IPS DF 6.9 (cell line): ENCODE results near the gene TSC22D4.

ENCODE experiments used
- DNase-seq: peaks from one replicate; pipeline ENCODE4 v3.0.0-alpha.2; 2013; ENCODE audit warnings: low read depth, low spot score
- H3K27ac ChIP-seq: one replicate; pipeline ENCODE4 v1.5.1; 2013; ENCODE audit warnings: low read length, control low read depth
- H3K27me3 ChIP-seq: 2 replicates; pipeline ENCODE4 v1.6.1; 2013; ENCODE audit warnings: mild to moderate bottlenecking, low read length; ENCODE audit not compliant: control insufficient read depth, insufficient read depth
- H3K36me3 ChIP-seq: 2 replicates; pipeline ENCODE4 v1.6.1; 2013; ENCODE audit warnings: low read length; ENCODE audit not compliant: control insufficient read depth, insufficient read depth
- H3K4me1 ChIP-seq: 2 replicates; pipeline ENCODE4 v1.6.1; 2013; ENCODE audit warnings: low read length; ENCODE audit not compliant: control insufficient read depth, insufficient read depth
- H3K4me3 ChIP-seq: 2 replicates; pipeline ENCODE4 v1.5.1; 2013; ENCODE audit warnings: mild to moderate bottlenecking, low read length
- H3K9me3 ChIP-seq: 2 replicates; pipeline ENCODE4 v1.6.1; 2013; ENCODE audit warnings: low read length, inconsistent platforms; ENCODE audit not compliant: control insufficient read depth, insufficient read depth
- WGBS: extraction: QIAGEN DNeasy Blood & Tissue Kit; methylation state at CpG from one replicate; pipeline ENCODE4 v1.1.7; 2013; ENCODE audit warnings: mixed read lengths, missing lambda C conversion rate; ENCODE audit not compliant: insufficient read length, insufficient coverage; 5-methylcytosine and 5-hydroxymethylcytosine counted together

Gene TSC22D4

DNA sequence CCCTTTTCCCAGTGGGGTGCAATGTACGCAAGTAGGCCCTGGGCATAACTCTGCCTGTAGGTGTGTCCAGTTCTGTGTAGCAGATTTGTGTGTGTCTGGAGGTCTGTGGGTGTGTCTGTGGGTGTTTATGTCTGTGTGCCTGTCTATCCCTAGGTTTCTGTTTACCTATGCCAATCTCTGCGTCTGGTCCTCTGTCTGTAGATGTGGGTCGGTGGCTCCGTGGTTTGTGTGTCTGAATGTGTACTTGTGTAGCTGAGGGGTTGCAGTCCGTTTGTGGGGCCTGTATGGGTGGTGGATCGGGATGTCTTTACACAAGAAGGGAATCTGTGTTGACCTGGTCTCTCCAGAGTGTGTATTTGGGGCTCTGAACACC lies 5.6 kb upstream of the TSC22D4 start:
- H3K4me3 ChIP-seq, result no peak overlapping the region
- H3K4me1 ChIP-seq, result peaks cover 6% of the 10 kb centered on the region

DNA sequence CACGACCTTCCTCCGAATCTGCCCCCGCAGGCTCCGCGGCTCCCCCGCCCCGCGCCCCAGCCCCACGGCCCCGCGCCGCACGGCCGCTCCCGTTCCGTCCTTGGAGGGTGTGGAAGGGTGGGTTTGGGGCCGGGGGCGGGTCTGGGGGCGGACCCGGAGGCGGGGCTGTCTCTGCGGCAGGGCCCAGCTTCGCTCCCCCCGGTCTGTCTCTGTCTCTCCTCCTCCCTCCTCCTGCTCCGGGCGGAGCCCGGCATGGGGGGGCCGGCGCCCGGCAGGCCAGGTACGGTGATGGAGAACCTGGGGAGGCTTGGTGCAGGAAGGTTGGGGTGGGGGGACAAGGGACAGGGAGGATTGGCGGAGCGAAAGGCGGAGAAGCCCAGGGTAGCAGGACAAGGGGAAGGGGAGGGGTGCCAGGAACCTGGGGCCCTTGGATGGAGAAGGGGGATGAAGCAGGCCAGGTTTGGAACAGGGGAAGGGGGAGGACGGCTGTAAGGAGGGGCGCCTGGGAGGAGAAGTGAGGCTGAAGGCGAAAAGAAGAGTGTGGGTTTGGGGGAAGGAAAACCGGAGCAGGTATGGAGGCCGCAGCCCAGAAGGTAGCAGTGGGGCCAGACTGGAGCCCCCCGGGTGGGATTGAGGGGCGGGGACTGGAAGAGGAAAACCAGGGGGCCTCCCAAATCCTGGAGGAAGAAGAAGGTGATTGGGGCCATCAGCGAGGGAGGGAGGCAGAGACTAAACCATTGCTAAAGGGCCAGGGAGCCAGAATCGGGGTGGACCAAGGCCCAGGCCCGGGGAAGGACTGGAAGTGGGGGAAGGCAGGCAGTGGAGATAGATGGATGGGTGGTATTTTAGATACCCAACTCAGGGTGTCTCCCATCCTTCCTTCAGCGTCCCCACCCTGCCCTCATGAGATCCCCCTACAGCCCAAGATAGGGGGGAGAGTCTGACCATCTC lies 5.0 kb upstream of the TSC22D4 start, which contains the start of gene NYAP1:
Gene NYAP1 (plus strand): TSS at position 206 of the 951 bp plus-strand sequence. CDS start 1,385 bp downstream, outside the sequence.
- H3K27me3 ChIP-seq, result no peaks in the 10 kb centered on the region
- H3K27ac ChIP-seq, result no peak within 1 kb of the TSS
- DNase-seq, result no peak
- peaks cover 5% of the 10 kb centered on the region for H3K4me1 ChIP-seq
- no CpG with 5 or more reads among the region's 45 CpGs for WGBS
- no peaks in the 10 kb centered on the region for H3K9me3 ChIP-seq
- H3K36me3 ChIP-seq, result peaks cover 3% of the 10 kb centered on the region; the same call in 1 of the 2 replicates
- peak within 1 kb of the TSS; percentile 83 for H3K4me3 ChIP-seq

More for the DNA sequence above, 5.6 kb upstream of the TSC22D4 start:
- no CpG with 5 or more reads among the region's 6 CpGs for WGBS
- Histone ChIP-seq H3K36me3 (peaks cover 6% of the 10 kb centered on the region; the same call in 1 of the 2 replicates), H3K27me3 (no peaks in the 10 kb centered on the region), H3K9me3 (no peaks in the 10 kb centered on the region), H3K27ac (no peak overlapping the region)
- no peak for DNase-seq

DNA sequence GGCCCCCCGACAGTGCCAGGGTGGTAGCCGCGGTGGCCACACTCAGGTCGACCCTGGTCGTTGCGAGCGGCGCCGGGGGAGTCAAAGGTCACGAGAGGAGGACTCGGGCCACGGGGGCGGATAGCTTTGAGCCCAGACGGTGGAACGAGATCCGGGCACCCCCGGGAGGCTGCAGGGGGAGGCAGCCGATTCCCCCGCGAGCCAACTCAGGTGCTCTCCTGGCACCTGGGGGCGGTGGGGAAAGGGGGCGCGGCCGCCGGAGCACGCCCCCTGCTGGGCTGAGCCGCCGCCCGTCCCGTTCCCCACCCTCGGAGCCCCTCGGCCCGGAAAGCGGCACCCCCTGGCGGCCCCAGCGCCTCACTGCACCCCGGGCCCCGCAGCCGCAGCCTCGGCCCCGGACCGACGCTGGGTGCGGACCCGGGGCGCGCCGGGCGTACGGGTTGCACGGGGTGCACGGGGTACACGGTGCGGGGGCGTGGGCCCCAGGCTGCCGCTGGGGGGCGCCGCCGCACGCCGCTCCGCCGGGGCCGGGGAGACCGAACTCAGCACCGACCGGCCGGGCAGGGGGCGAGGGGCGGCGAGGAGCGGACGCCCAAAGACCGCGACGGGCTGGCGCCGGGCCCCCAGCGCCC lies 4.2 kb upstream of the TSC22D4 start:
- H3K9me3 ChIP-seq, result no peaks in the 10 kb centered on the region
- H3K4me1 ChIP-seq, result peaks cover 5% of the 10 kb centered on the region
- peak overlapping the region; percentile 83; the same call in 1 of the 2 replicates for H3K4me3 ChIP-seq
- H3K36me3 ChIP-seq, result no peaks in the 10 kb centered on the region
- no peak for DNase-seq
- H3K27ac ChIP-seq, result no peak overlapping the region
- no CpG with 5 or more reads among the region's 79 CpGs for WGBS
- no peaks in the 10 kb centered on the region for H3K27me3 ChIP-seq

DNA sequence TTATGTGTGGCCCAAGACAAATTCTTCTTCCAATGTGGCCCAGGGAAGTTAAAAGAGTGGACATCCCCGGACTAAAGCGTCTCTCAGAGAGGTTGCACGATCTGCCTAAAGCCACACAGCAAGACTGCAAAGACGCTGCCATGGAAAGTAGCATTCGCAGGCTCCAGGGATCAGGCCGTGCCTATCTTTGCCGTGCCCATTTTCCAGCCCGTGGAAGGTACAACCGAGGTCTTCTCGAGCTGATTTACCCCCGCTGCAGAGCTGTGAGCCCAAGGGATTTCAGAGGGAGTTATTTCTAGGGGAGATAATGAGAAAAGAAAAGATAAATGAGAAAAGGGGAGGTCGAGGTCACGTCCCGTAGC lies 3.7 kb upstream of the TSC22D4 start:
- Histone ChIP-seq H3K27ac (no peak overlapping the region), H3K4me3 (peak overlapping the region; percentile 83; the same call in 1 of the 2 replicates), H3K27me3 (no peaks in the 10 kb centered on the region), H3K9me3 (no peaks in the 10 kb centered on the region), H3K36me3 (no peaks in the 10 kb centered on the region), H3K4me1 (peaks cover 7% of the 10 kb centered on the region)
- WGBS, result no CpG with 5 or more reads among the region's 14 CpGs
- no peak for DNase-seq

DNA sequence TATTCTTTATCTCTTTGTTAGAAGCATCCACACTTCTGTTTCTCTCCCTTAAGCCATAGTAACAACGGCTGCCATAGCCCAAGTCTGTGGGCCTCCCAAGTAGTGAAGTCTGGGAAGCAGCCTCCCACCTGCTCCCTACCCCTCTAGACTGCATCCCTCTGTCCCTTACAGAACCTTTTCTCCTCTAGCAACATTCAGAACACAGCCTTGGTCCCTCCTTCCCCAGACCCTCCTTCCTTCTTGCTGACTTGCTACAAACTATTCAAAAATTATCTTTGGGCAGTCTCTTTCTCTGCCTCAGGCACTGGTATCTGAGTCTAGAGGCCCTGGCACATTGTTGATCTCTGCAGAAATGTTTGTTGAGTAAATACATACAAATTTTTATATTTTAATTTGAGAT lies 2.5 kb upstream of the TSC22D4 start:
- H3K27ac ChIP-seq, result no peak overlapping the region
- no CpG with 5 or more reads among the region's 1 CpG for WGBS
- no peaks in the 10 kb centered on the region for H3K36me3 ChIP-seq
- DNase-seq, result no peak
- H3K4me3 ChIP-seq, result no peak overlapping the region
- no peaks in the 10 kb centered on the region for H3K27me3 ChIP-seq
- H3K9me3 ChIP-seq, result no peaks in the 10 kb centered on the region
- H3K4me1 ChIP-seq, result peaks cover 4% of the 10 kb centered on the region

DNA sequence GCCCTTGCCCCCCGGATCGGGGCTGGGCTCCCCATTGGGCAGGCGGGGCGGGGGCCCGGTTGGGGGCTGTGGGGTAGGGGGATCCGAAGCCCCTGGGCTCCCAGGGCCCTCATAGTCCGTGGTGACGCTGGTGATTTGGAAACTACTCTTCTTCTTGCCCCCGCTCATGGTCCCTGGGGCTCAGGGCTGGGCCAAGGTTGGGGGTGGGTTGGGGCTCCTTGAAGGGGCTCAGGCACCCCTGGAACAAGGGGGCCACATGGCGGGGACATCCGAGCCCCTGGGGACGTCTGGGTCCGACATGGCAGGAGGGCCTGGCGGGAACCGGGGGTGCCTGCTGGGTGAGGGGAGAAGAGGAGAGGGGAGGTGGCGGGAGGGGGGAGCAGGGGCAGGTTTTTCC lies 1.1 kb downstream of the TSC22D4 start:
- Histone ChIP-seq H3K4me3 (peak overlapping the region; percentile 47; the same call in 1 of the 2 replicates), H3K4me1 (peaks cover 3% of the 10 kb centered on the region; the same call in 1 of the 2 replicates), H3K27ac (no peak overlapping the region), H3K9me3 (no peaks in the 10 kb centered on the region), H3K27me3 (no peaks in the 10 kb centered on the region), H3K36me3 (no peaks in the 10 kb centered on the region)
- WGBS, result no CpG with 5 or more reads among the region's 16 CpGs
- no peak for DNase-seq

DNA sequence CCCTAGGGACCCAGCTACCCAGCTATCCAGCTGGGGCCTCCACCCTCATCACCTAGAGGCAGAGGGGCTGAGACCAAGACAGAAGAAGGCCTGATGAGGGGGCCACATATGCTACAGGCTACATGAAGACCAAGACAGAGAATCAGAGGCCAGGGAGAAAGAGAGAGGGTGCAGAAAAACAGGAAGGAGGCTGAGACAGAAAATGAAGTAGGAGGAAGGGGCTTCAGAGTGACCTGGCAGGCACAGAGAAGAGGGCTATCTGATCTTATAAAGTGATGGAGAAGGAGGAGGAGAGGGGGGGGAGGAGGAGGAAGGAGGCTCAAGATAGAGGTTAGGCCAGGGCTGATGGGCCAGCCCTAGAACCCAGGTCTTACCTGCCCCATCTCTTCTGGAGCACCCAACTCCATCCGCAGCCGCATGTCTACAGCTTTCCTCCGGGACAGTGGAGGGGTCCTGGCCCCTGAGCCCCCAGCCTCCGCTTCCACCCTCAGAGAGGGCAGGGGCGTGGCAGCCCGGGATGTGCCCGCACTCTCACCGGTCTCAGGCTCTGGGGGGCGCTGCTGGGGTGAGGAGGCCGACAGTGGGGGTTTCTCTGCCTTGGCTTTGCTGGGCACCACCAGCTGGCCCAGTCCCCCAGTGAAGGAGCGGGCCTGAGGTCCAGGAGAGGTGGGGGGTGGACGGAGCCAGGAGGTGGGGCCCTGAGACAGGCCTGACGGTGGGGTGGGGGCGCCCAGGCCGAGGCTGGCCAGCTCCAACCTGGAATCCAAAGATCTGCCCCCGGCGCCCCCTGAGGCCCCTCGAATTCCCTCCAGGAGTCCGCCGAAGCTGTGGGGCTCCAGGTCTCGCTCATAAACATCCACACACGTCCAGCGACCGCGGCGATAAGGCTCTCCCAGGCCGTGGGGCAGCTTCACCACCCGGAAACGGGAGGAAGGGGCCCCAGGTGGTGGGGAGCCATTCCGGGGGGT lies 1.8 kb downstream of the TSC22D4 start:
- H3K4me1 ChIP-seq, result peaks cover 5% of the 10 kb centered on the region; the same call in 1 of the 2 replicates
- no peaks in the 10 kb centered on the region for H3K27me3 ChIP-seq
- no peaks in the 10 kb centered on the region for H3K9me3 ChIP-seq
- H3K27ac ChIP-seq, result no peak overlapping the region
- no peaks in the 10 kb centered on the region for H3K36me3 ChIP-seq
- no CpG with 5 or more reads among the region's 30 CpGs for WGBS
- no peak for DNase-seq
- no peak overlapping the region for H3K4me3 ChIP-seq

DNA sequence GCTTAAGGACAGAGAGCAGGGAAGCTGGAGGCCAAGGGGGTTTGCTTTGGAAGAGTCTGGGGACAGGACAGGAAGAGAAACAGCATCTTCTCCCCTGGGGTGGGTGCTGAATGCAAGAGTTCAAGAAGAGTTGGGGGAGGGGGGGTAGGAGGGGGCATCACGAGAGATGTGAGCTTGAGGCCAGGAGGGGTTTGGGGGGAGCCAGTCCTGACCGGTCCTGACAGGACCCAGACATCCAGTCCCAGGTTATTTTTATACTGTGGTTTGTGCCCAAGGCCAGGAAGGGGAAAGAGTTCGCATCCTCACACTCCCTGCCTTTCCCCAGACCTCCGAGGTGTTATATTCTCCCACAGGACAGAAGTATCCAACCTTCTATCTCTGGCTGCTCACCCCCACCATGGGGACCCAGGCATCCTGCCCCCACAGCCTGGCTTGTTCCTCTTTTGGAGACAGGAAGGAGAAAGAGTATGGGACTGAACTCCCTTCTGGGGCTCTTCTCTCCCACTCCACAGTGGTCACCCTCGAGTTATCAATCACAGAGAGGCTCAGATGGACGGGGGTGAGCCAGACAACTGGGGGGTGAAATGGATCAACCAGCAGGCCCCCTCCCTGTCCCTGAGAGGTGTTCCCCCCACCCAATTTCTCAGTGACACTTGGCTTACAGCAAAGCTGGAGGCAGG lies 2.8 kb downstream of the TSC22D4 start:
- Histone ChIP-seq H3K9me3 (no peaks in the 10 kb centered on the region), H3K4me3 (no peak overlapping the region), H3K27me3 (no peaks in the 10 kb centered on the region), H3K4me1 (peaks cover 5% of the 10 kb centered on the region; the same call in 1 of the 2 replicates), H3K27ac (no peak overlapping the region), H3K36me3 (no peaks in the 10 kb centered on the region)
- no CpG with 5 or more reads among the region's 6 CpGs for WGBS
- DNase-seq, result no peak

DNA sequence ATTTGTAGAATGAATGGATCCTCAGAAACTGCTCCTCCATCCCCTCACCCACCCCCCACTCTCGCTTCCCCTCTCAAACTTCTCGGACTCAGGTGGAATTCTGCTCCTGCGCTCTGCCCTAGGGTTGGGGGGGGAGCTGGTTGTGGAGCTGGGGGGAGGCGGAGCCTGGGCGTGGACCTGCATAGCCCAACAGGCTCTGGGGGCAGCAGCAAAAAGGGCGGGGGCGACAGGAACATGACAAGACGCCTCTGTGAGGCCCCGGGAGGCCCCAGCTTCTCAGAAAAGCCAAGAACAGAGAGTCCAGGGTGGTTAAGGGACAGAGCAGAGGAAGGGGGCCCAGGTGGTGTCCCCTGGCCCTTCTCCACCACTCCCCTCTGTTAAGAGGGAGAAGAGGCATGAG lies 3.5 kb downstream of the TSC22D4 start:
- Histone ChIP-seq H3K9me3 (no peaks in the 10 kb centered on the region), H3K4me3 (no peak overlapping the region), H3K27ac (no peak overlapping the region), H3K36me3 (no peaks in the 10 kb centered on the region), H3K4me1 (peaks cover 5% of the 10 kb centered on the region; the same call in 1 of the 2 replicates), H3K27me3 (no peaks in the 10 kb centered on the region)
- no CpG with 5 or more reads among the region's 9 CpGs for WGBS
- DNase-seq, result no peak
